Endothelial cell of umbilical vein (primary cell): ENCODE results near the gene PLOD2. TPM values are rescaled to one million over a fixed set of nuclear protein-coding genes. Genes with fewer than 3 reads are reported as not detected.
A peak's percentile ranks its signal among the peaks of the same experiment; 100 is the strongest.

Experiments
- BruUV-seq: library from RNA; stranded (reverse); fragments of 400-500 nt; replicated peaks from 2 replicates; lab custom pipeline; 2021; lab: Mats Ljungman, UMichigan
- CTCF ChIA-PET: fragments of 300-600, 350-600 bp; sonication (Branson Sonifier 250); formaldehyde crosslinking; loops from one replicate; lab custom pipeline; 2021; ENCODE audit warnings: antibody characterized with exemption, inconsistent platforms; lab: Charles Lee
- POLR2A ChIA-PET: fragments of 300-600, 350-600 bp; sonication (Branson Sonifier 250); formaldehyde crosslinking; loops from one replicate; lab custom pipeline; 2021; ENCODE audit warnings: antibody characterized with exemption, inconsistent platforms; lab: Charles Lee
- DNase-seq: peaks from one replicate; pipeline ENCODE4 v3.0.0-alpha.2; 2011; ENCODE audit warnings: low read depth, low spot score
- FAIRE-seq: peaks from 2 replicates; lab custom pipeline; 2011; peaks lifted over from hg19 to GRCh38; lab: Jason Lieb, UNC
- H2AFZ ChIP-seq: 2 replicates; pipeline ENCODE4 v1.6.0; 2012; ENCODE audit warnings: low read depth, low read length, control low read depth, inconsistent platforms
- H3K27ac ChIP-seq: 2 replicates; pipeline ENCODE4 v1.5.1; 2011; ENCODE audit warnings: low read depth, mild to moderate bottlenecking, control low read depth, low read length, moderate library complexity; ENCODE audit not compliant: insufficient read depth
- H3K27me3 ChIP-seq, 2 experiments: 2 replicates each; pipeline versions ENCODE4 v1.6.0 to v1.6.1; 2011; ENCODE audit warnings: low read length in 2 of 2, mixed read lengths in 1 of 2; ENCODE audit not compliant: control insufficient read depth in 2 of 2, insufficient read depth in 2 of 2
- H3K36me3 ChIP-seq, 2 experiments: 2 replicates in 1 of 2; 3 replicates in 1 of 2; pipeline ENCODE4 v1.5.1; 2011; ENCODE audit warnings: low read length in 2 of 2, mild to moderate bottlenecking in 1 of 2, moderate library complexity in 1 of 2; ENCODE audit not compliant: control insufficient read depth in 2 of 2, insufficient read depth in 2 of 2; ENCODE audit errors: extremely low read depth in 1 of 2
- H3K4me1 ChIP-seq: 3 replicates; pipeline ENCODE4 v1.5.1; 2011; ENCODE audit warnings: mild to moderate bottlenecking, low read length; ENCODE audit not compliant: control insufficient read depth, insufficient read depth; ENCODE audit errors: extremely low read depth
- H3K4me2 ChIP-seq: 2 replicates; pipeline ENCODE4 v1.6.1; 2011; ENCODE audit warnings: low read length, control low read depth, mixed read lengths; ENCODE audit not compliant: insufficient read depth
- H3K4me3 ChIP-seq, 3 experiments: fragments of 200-600 bp in 1 of 3; sonication (generic), shearing (Covaris generic) in 1 of 3; replicated peaks in 1 of 3; 2 replicates each; pipeline ENCODE4 v1.5.1; 2011 to 2016; ENCODE audit warnings: control low read depth in 3 of 3, low read length in 3 of 3, mild to moderate bottlenecking in 2 of 3, inconsistent platforms in 1 of 3, low read depth in 1 of 3, moderate library complexity in 1 of 3; ENCODE audit not compliant: insufficient read depth in 1 of 3
- H3K79me2 ChIP-seq: 2 replicates; pipeline ENCODE4 v1.6.0; 2012; ENCODE audit warnings: low read length, inconsistent platforms; ENCODE audit not compliant: control insufficient read depth, insufficient read depth
- H3K9ac ChIP-seq: replicated peaks from 2 replicates; pipeline ENCODE3; 2011; ENCODE audit warnings: low read length, control low read depth; ENCODE audit not compliant: insufficient read depth; ENCODE audit errors: extremely low read depth
- H3K9me1 ChIP-seq: replicated peaks from 3 replicates; pipeline ENCODE4 v1.6.0; 2011; ENCODE audit warnings: mild to moderate bottlenecking, low read length; ENCODE audit not compliant: control insufficient read depth, insufficient read depth; ENCODE audit errors: extremely low read depth
- H3K9me3 ChIP-seq: replicated peaks from 2 replicates; pipeline ENCODE4 v1.5.1; 2012; ENCODE audit warnings: low read length, inconsistent platforms; ENCODE audit not compliant: control insufficient read depth, insufficient read depth
- H4K20me1 ChIP-seq: replicated peaks from 2 replicates; pipeline ENCODE3; 2011; ENCODE audit warnings: mild to moderate bottlenecking, low read length; ENCODE audit not compliant: control insufficient read depth, insufficient read depth; ENCODE audit errors: extremely low read depth
- CTCF ChIP-seq, 2 donors: IDR thresholded peaks; 1 replicate in 1 of 2; 2 replicates in 1 of 2; pipeline ENCODE4 v1.5.1; 2011; ENCODE audit warnings: low read length in 2 of 2, mild to moderate bottlenecking in 2 of 2, moderate library complexity in 2 of 2, control low read depth in 1 of 2, inconsistent platforms in 1 of 2, low read depth in 1 of 2; ENCODE audit not compliant: insufficient read depth in 1 of 2; ENCODE audit errors: extremely low read depth in 1 of 2
- EZH2 ChIP-seq: IDR thresholded peaks from 2 replicates; pipeline ENCODE4 v1.6.1; 2012; ENCODE audit warnings: borderline replicate concordance, low read depth, mild to moderate bottlenecking, moderate library complexity, low read length, inconsistent platforms; ENCODE audit not compliant: severe bottlenecking
- FOS ChIP-seq: IDR thresholded peaks from 2 replicates; pipeline ENCODE4 v1.6.1; 2011; ENCODE audit warnings: mild to moderate bottlenecking, low read length, moderate library complexity, borderline replicate concordance; ENCODE audit not compliant: insufficient read depth
- GATA2 ChIP-seq: IDR thresholded peaks from 2 replicates; pipeline ENCODE4 v1.7.0; 2011; ENCODE audit warnings: low read depth, mild to moderate bottlenecking, moderate library complexity, mixed read lengths, low read length; ENCODE audit not compliant: insufficient read length, insufficient read depth
- JUN ChIP-seq: IDR thresholded peaks from 2 replicates; pipeline ENCODE4 v1.6.1; 2011; ENCODE audit warnings: borderline replicate concordance, low read depth; ENCODE audit not compliant: insufficient read length, insufficient read depth
- POLR2A ChIP-seq: IDR thresholded peaks from 2 replicates; pipeline ENCODE4 v1.6.1; 2012; ENCODE audit warnings: low read depth, mild to moderate bottlenecking, control low read depth, low read length
- POLR2AphosphoS5 ChIP-seq: IDR thresholded peaks from 2 replicates; pipeline ENCODE4 v1.6.1; 2012; ENCODE audit warnings: low read depth, mild to moderate bottlenecking, control low read depth, low read length, moderate library complexity; ENCODE audit not compliant: insufficient read depth
- dilution Hi-C: fragments of 300-500 bp; cut with MboI; formaldehyde crosslinking; loops from one replicate; pipeline ENCODE4 v1.15.0; 2019; ENCODE audit warnings: low sequenced_read_pairs; ENCODE audit not compliant: extremely low pct_ligation_motif_present
- intact Hi-C: fragments of 100-400 bp; cut with micrococcal nuclease; formaldehyde crosslinking; loops from one replicate; pipeline ENCODE4 v1.10.0; 2022
- polyA plus RNA-seq, 4 experiments: library from polyadenylated mRNA; depleted of rRNA in 3 of 4; stranded (reverse) in 3 of 4; unstranded in 1 of 4; fragments of >200 nt; gene quantifications; 2 replicates each; pipeline versions ENCODE4 v1.2.1 to v1.2.3, GENCODE V29; 2011 to 2012; ENCODE audit warnings: missing spikeins in 1 of 4
- total RNA-seq: library from RNA; stranded (reverse); gene quantifications from 2 replicates; pipeline ENCODE4 v1.2.3, GENCODE V29; 2021

The PLOD2 gene
- total and polyA plus RNA-seq, 2 donors (not counting 3 experiments of a cell fraction or from before 2014, with no cell fraction given), result 36.1 to 193 TPM

GRCh38 chr3:146164971-146165769 lies 4.2 kb upstream of the PLOD2 start:
- no peak for DNase-seq
- H3K4me3 ChIP-seq, result no peak overlapping the region
- dilution Hi-C loops, result no loop called here
- peak overlapping the region; percentile 39 for H3K4me2 ChIP-seq
- H3K4me1 ChIP-seq, result peaks cover 57% of the 10 kb centered on the region
- peak overlapping the region; percentile 13 for H2AFZ ChIP-seq
- FAIRE-seq, result no peak
- CTCF ChIA-PET, result interaction anchor here (1.2 to 3.1 kb wide), 6 partner anchors 9 to 162 kb away, joined by 4 to 25 read pairs (median 14); no protein-coding TSS in a partner anchor
- H3K9ac ChIP-seq, result peak overlapping the region; percentile 17
- no peak for TF ChIP-seq POLR2AphosphoS5
- no peaks in the 10 kb centered on the region for H3K36me3 ChIP-seq
- H3K27ac ChIP-seq, result peak overlapping the region; percentile 65
- no peaks in the 10 kb centered on the region for H3K9me1 ChIP-seq
- H3K79me2 ChIP-seq, result peaks cover 33% of the 10 kb centered on the region
- no peaks in the 10 kb centered on the region for H3K9me3 ChIP-seq
- H3K27me3 ChIP-seq, result no peaks in the 10 kb centered on the region
- no peaks in the 10 kb centered on the region for H4K20me1 ChIP-seq
- no TSS peak for BruUV-seq
- POLR2A ChIA-PET, result interaction anchor here (2.6 kb wide), 1 partner anchor 12 kb away, joined by 13 read pairs; no protein-coding TSS in a partner anchor
- intact Hi-C loops, result no loop called here

- H3K9ac ChIP-seq, result no peak overlapping the region
- no peaks in the 10 kb centered on the region for H3K27me3 ChIP-seq
- H3K27ac ChIP-seq, result peak overlapping the region; percentile 71
- no peaks in the 10 kb centered on the region for H4K20me1 ChIP-seq
- H3K36me3 ChIP-seq, result no peaks in the 10 kb centered on the region
- ChIA-PET POLR2A (no interaction called here), CTCF (interaction anchor here (0.9 to 3.1 kb wide), 5 partner anchors 8 to 162 kb away, joined by 3 to 25 read pairs (median 8); no protein-coding TSS in a partner anchor)
- no TSS peak for BruUV-seq
- no peaks in the 10 kb centered on the region for H3K9me1 ChIP-seq
- dilution Hi-C loops, result no loop called here
- H3K9me3 ChIP-seq, result no peaks in the 10 kb centered on the region
- H3K4me3 ChIP-seq, result no peak overlapping the region
- peaks cover 57% of the 10 kb centered on the region for H3K4me1 ChIP-seq
- TF ChIP-seq FOS, result no peak
- TF ChIP-seq CTCF (IDR thresholded peaks at IDR 0.05; ENCODE audit: extremely low read depth in 1 of 2, insufficient read depth in 1 of 2, low read depth in 1 of 2, low read length in 2 of 2), result no peak
- no peak for TF ChIP-seq JUN
- TF ChIP-seq POLR2AphosphoS5, result no peak
- no peak for TF ChIP-seq GATA2
- no peak for TF ChIP-seq POLR2A
- no peak for TF ChIP-seq EZH2
- DNase-seq, result no peak
- H3K4me2 ChIP-seq, result peak overlapping the region; percentile 46
- intact Hi-C loops, result no loop called here
- no peak overlapping the region for H2AFZ ChIP-seq
- no peak for FAIRE-seq
- H3K79me2 ChIP-seq, result peaks cover 40% of the 10 kb centered on the region
These were observed 3.5 kb upstream of the PLOD2 start for GRCh38 chr3:146164506-146164905.
